ENCODE measurements around the gene PRSS8.

DNA sequence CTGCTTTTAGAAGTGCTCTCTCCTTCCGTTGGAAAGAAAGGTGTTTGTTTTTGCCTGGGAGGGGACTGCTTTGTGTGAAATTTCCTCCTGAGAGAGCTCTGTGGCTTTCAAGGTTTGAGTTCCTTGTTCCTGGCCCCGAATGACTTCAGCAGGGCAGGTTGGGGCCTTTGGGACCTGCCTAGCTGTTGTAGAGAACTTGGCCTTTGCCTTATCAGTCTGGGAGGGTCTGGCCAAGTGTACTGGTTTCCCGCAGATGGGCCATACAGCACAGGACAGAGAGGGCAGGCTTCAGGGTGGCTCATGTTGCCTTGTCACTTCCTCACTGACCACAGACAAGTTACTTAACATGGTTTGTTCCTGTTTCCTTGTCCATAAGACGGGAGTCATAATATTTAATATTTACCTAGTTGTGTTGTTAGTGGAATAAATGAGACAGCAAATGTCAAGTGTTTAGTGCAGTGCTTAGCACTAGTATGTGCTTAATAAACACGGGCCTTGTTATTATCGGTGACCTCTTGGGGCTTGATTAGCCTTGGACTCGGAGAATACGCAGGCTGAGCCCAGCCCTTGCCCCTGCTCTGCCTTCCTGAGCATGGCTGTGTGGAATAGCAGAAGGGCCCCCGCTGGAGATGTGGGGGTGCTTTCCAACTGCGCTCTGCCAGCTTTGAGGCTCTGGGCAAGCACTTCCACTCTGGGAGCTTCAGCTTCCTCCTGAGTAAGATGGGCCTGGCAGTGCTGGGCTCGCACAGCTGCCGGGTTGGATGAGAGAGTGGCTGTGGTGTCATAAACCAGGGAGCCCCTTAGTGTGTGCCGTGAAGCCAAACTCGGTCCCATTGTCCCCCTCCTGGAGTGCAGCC is 6.6 kb downstream of the PRSS8 start:
- TF ChIP-seq EZH2 (IDR thresholded peaks at IDR 0.05; ENCODE audit: borderline replicate concordance, low read length), result no peak
- TF ChIP-seq, protein P1, sequence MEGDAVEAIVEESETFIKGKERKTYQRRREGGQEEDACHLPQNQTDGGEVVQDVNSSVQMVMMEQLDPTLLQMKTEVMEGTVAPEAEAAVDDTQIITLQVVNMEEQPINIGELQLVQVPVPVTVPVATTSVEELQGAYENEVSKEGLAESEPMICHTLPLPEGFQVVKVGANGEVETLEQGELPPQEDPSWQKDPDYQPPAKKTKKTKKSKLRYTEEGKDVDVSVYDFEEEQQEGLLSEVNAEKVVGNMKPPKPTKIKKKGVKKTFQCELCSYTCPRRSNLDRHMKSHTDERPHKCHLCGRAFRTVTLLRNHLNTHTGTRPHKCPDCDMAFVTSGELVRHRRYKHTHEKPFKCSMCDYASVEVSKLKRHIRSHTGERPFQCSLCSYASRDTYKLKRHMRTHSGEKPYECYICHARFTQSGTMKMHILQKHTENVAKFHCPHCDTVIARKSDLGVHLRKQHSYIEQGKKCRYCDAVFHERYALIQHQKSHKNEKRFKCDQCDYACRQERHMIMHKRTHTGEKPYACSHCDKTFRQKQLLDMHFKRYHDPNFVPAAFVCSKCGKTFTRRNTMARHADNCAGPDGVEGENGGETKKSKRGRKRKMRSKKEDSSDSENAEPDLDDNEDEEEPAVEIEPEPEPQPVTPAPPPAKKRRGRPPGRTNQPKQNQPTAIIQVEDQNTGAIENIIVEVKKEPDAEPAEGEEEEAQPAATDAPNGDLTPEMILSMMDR (conservative IDR thresholded peaks at IDR 0.05 in 1 of 2, IDR thresholded peaks at IDR 0.05 in 1 of 2; ENCODE audit: extremely low read depth in 1 of 2, insufficient read depth in 1 of 2, low read depth in 1 of 2, low read length in 2 of 2), result no peak

All from mammary epithelial cell (primary cell).